22Rv1 (cell line): ENCODE results near the gene CNEP1R1.
A peak's percentile ranks its signal among the peaks of the same experiment; 100 is the strongest.

ENCODE experiments used
- CTCF ChIP-seq: fragments of 450-650 bp; IDR thresholded peaks from 2 replicates; pipeline ENCODE4 v1.5.1; 2017; ENCODE audit warnings: mild to moderate bottlenecking
- ZFX ChIP-seq: fragments of 450-650 bp; IDR thresholded peaks from 2 replicates; pipeline ENCODE4 v1.6.1; 2017; ENCODE audit warnings: antibody characterized with exemption, borderline replicate concordance

- 0 out of 2 replicates have a peak, but pooled peaks have one; percentile 20 for TF ChIP-seq CTCF
- no peak for TF ChIP-seq ZFX
These were observed 42.3 kb downstream of the CNEP1R1 start for GRCh38 chr16:50067290-50067853.
